Tibial nerve (tissue), 4 donors: ENCODE results near the gene CHL1. TPM values are rescaled to one million over a fixed set of nuclear protein-coding genes. Genes with fewer than 3 reads are reported as not detected.

Source experiments
- DNase-seq, 2 donors: peaks; one replicate each; pipeline ENCODE4 v3.0.0-alpha.2; 2019; ENCODE audit warnings: low spot score in 2 of 2
- H3K27ac ChIP-seq, 4 donors: fragments of 200-600 bp; sonication (generic) in 3 of 4; one replicate each; pipeline ENCODE4 v1.5.1; 2017 to 2019; ENCODE audit warnings: mild to moderate bottlenecking in 1 of 4
- H3K27me3 ChIP-seq, 2 donors: fragments of 200-600 bp; sonication (generic) in 1 of 2; one replicate each; pipeline versions ENCODE4 v1.5.1 to v1.6.0; 2017 to 2019
- H3K36me3 ChIP-seq, 3 donors: fragments of 200-600 bp; sonication (generic); one replicate each; pipeline ENCODE4 v1.5.1; 2018 to 2019
- H3K4me1 ChIP-seq, 4 donors: fragments of 200-600 bp; sonication (generic) in 3 of 4; one replicate each; pipeline ENCODE4 v1.5.1; 2017 to 2019
- H3K4me3 ChIP-seq, 4 donors: fragments of 200-600 bp; sonication (generic) in 3 of 4; one replicate each; pipeline ENCODE4 v1.5.1; 2017 to 2019; ENCODE audit warnings: mild to moderate bottlenecking in 1 of 4, moderate library complexity in 1 of 4
- H3K9me3 ChIP-seq, 4 donors: fragments of 200-600 bp; sonication (generic) in 3 of 4; one replicate each; pipeline ENCODE4 v1.5.1; 2017 to 2019
- EP300 ChIP-seq, 2 donors: sonication (generic); formaldehyde crosslinking; IDR thresholded peaks; one replicate each; pipeline ENCODE4 v1.6.1; 2017; ENCODE audit warnings: antibody characterized with exemption in 2 of 2, mild to moderate bottlenecking in 1 of 2
- POLR2A ChIP-seq, 2 donors: fragments of 450-650 bp; IDR thresholded peaks; one replicate each; pipeline ENCODE4 v1.6.1; 2017; ENCODE audit warnings: antibody characterized with exemption in 2 of 2, mild to moderate bottlenecking in 2 of 2, moderate library complexity in 2 of 2
- WGBS, 2 donors: methylation state at CpG; one replicate each; pipeline ENCODE4 v1.1.5; 2018; 5-methylcytosine and 5-hydroxymethylcytosine counted together
- total RNA-seq, 4 donors: library from RNA; depleted of rRNA; stranded (reverse); fragments of >200 nt; gene quantifications; one replicate each; pipeline ENCODE4 v1.1.0, GENCODE V29; 2016
- TF ChIP-seq, protein P1 (sequence below), 5 experiments: fragments of 200-600 bp in 3 of 5; fragments of 450-650 bp in 2 of 5; sonication (generic) in 3 of 5; IDR thresholded peaks; one replicate each; pipeline ENCODE4 v1.5.1; 2016 to 2019; ENCODE audit warnings: antibody characterized with exemption in 5 of 5, mild to moderate bottlenecking in 3 of 5, moderate library complexity in 2 of 5

Gene CHL1
- total RNA-seq, 4 donors from 2014 or later: 156 to 290 (median 235) TPM

DNA sequence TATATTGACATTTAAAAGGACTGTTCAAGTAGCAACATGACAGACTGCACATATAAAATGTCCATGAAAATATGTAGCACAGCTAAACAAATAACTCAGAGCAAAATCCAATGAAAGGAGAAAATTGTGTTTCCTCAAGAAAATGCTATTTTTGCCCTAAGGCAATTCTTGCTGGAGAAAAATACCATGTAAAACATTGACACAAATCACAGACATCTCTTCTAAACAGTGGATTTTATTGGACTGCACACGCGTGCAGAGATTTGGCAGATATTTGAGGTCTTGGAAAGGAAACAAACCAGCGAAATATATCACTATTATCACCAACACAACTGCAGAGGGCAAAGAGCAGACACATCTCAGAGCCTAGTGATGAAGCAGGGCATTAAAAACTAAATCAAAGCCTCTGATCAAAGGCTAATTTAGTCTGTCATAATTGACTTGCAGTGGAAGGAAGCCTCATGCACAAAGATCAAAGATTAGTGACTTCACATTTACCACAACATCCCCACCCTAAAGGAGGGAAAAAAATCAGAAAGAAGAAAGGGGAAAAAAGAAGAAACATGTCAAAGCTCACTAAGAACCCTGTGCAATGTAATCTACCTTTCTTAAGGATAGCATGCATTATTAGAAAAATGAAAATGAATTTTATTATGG lies 52.4 kb downstream of the CHL1 start:
- Histone ChIP-seq H3K36me3 (no peaks in the 10 kb centered on the region), H3K27me3 (no peaks in the 10 kb centered on the region), H3K4me3 (no peak overlapping the region), H3K9me3 (no peaks in the 10 kb centered on the region), H3K27ac (no peak overlapping the region), H3K4me1 (peaks cover 0 to 3% (median 0%) of the 10 kb centered on the region in 4 donors)
- TF ChIP-seq POLR2A (IDR thresholded peaks at IDR 0.05): no peak
- TF ChIP-seq EP300 (IDR thresholded peaks at IDR 0.05): no peak
- TF ChIP-seq, protein P1, sequence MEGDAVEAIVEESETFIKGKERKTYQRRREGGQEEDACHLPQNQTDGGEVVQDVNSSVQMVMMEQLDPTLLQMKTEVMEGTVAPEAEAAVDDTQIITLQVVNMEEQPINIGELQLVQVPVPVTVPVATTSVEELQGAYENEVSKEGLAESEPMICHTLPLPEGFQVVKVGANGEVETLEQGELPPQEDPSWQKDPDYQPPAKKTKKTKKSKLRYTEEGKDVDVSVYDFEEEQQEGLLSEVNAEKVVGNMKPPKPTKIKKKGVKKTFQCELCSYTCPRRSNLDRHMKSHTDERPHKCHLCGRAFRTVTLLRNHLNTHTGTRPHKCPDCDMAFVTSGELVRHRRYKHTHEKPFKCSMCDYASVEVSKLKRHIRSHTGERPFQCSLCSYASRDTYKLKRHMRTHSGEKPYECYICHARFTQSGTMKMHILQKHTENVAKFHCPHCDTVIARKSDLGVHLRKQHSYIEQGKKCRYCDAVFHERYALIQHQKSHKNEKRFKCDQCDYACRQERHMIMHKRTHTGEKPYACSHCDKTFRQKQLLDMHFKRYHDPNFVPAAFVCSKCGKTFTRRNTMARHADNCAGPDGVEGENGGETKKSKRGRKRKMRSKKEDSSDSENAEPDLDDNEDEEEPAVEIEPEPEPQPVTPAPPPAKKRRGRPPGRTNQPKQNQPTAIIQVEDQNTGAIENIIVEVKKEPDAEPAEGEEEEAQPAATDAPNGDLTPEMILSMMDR (IDR thresholded peaks at IDR 0.05): no peak
- DNase-seq: no peak
- 29 to 31% methylated on average over 3 of the region's 3 CpGs for WGBS, 2 donors

DNA sequence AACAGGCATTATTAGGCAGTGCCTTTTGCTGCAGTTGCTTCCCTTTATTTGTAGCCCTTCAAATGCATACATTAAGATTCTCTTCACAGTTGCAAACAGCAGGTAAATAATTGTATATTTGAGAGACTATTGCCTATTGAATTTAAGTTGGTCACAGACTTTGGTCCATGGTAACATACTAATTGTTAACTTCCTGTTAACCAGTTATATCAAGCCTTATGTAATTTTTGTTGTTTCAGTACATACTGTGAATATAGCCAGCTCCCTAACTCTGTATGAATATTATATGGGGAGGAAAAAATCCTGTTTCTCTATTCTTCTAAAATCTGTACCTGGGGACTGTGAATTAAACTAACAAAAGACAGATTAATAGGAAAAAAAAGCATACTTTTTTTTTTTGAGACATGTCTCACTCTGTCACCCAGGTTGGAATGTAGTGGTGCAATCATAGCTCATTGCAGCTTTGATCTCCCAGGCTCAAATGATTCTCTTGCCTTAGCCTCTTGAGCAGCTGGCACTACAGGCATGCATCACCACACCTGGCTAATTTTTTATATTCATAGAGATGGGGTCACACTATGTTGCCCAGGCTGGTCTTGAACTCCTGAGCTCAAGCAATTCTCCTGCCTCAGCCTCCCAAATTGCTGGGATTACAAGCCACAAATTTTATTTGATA lies 53.2 kb downstream of the CHL1 start:
- no peak for DNase-seq
- no peak overlapping the region for H3K27ac ChIP-seq
- H3K4me1 ChIP-seq: peaks cover 0 to 3% (median 0%) of the 10 kb centered on the region in 4 donors
- H3K9me3 ChIP-seq: no peaks in the 10 kb centered on the region
- TF ChIP-seq POLR2A (IDR thresholded peaks at IDR 0.05): no peak
- TF ChIP-seq, protein P1 (IDR thresholded peaks at IDR 0.05): no peak
- TF ChIP-seq EP300 (IDR thresholded peaks at IDR 0.05): no peak
- H3K36me3 ChIP-seq: no peaks in the 10 kb centered on the region
- H3K4me3 ChIP-seq: no peak overlapping the region
- H3K27me3 ChIP-seq: no peaks in the 10 kb centered on the region

- WGBS, 2 donors: 86 to 92% methylated on average over 3 of the region's 3 CpGs
- TF ChIP-seq EP300 (IDR thresholded peaks at IDR 0.05): no peak
- no peak for TF ChIP-seq POLR2A (IDR thresholded peaks at IDR 0.05)
- TF ChIP-seq, protein P1 (IDR thresholded peaks at IDR 0.05): no peak
- H3K27me3 ChIP-seq: no peaks in the 10 kb centered on the region
These were observed 59.9 kb downstream of the CHL1 start for GRCh38 chr3:256501-256900.

DNA sequence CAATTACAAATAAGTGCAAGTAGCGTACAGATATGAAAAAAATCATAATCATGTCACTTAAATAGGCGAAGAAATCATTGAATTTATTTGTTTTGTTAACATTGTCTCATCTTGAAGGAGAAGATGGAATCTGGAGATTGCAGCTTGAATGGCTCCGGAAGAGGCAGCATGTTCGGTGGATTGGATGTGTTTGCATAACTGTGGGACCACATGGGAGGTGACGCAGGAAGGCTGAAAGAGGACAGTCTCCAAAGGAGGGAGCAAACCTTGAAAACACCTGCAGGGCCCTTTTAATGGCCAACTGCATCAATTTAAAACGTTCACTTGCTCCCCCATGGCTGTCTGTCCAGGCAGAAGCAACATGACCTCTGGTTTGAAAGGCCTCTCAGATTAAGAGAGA lies 61.3 kb downstream of the CHL1 start:
- H3K4me3 ChIP-seq: no peak overlapping the region
- no peak for DNase-seq
- no peak for TF ChIP-seq EP300 (IDR thresholded peaks at IDR 0.05)
- TF ChIP-seq, protein P1 (IDR thresholded peaks at IDR 0.05): no peak
- no peak for TF ChIP-seq POLR2A (IDR thresholded peaks at IDR 0.05)
- no peaks in the 10 kb centered on the region for H3K27me3 ChIP-seq
- H3K4me1 ChIP-seq: peaks cover 0 to 9% (median 2%) of the 10 kb centered on the region in 4 donors
- H3K36me3 ChIP-seq: no peaks in the 10 kb centered on the region
- H3K9me3 ChIP-seq: no peaks in the 10 kb centered on the region
- WGBS, 2 donors: 72 to 73% methylated on average over 6 of the region's 6 CpGs
- H3K27ac ChIP-seq: no peak overlapping the region

More at GRCh38 chr3:256501-256900, 59.9 kb downstream of the CHL1 start:
- no peaks in the 10 kb centered on the region for H3K36me3 ChIP-seq
- H3K4me3 ChIP-seq: no peak overlapping the region
- H3K4me1 ChIP-seq: peaks cover 0 to 8% (median 0%) of the 10 kb centered on the region in 4 donors
- no peak for DNase-seq
- H3K9me3 ChIP-seq: no peaks in the 10 kb centered on the region
- H3K27ac ChIP-seq: no peak overlapping the region

DNA sequence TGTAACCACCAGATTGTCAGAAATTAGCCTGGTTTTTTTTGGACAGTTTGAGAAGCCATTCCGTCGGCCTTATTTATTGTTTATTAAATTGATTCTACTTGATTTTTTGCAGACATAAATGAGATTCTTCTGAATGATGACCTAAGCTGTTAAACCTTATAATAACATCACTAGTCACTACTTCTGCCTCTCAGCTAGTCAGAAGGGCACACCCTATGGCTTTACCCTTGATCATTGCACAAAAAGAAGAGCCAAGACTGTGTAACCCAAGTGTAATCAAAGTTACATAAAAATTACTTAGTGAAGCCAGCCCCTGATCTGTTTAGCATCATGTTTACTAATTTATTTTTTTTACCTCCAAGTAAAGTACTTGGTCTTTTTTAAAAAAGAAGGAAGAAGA lies 64.3 kb downstream of the CHL1 start:
- no peak overlapping the region for H3K4me3 ChIP-seq
- H3K9me3 ChIP-seq: no peaks in the 10 kb centered on the region
- no peak for DNase-seq
- TF ChIP-seq, protein P1 (IDR thresholded peaks at IDR 0.05): no peak
- TF ChIP-seq EP300 (IDR thresholded peaks at IDR 0.05) (no peak), POLR2A (IDR thresholded peaks at IDR 0.05) (no peak)
- 67 to 72% methylated on average over 2 of the region's 2 CpGs for WGBS, 2 donors
- H3K27ac ChIP-seq: no peak overlapping the region
- no peaks in the 10 kb centered on the region for H3K27me3 ChIP-seq
- H3K36me3 ChIP-seq: no peaks in the 10 kb centered on the region
- H3K4me1 ChIP-seq: peaks cover 0 to 18% (median 8%) of the 10 kb centered on the region in 4 donors
